ENCODE measurements around the gene RAD18.

GRCh38 chr3:8983591-8983990 lies 20.3 kb upstream of the RAD18 start:
- TF ChIP-seq PKNOX1 (IDR thresholded peaks at IDR 0.05) (no peak), HCFC1 (IDR thresholded peaks at IDR 0.05; ENCODE audit: low read depth, low read length) (no peak), NKRF (IDR thresholded peaks at IDR 0.05; ENCODE audit: borderline replicate concordance) (no peak), ZNF24 (IDR thresholded peaks at IDR 0.05) (no peak), E4F1 (CRISPR knock-in tag; IDR thresholded peaks at IDR 0.05; ENCODE audit: borderline replicate concordance) (no peak), ZNF175 (CRISPR knock-in tag; IDR thresholded peaks at IDR 0.05; ENCODE audit: low read depth) (no peak), HDAC2 (IDR thresholded peaks at IDR 0.05) (no peak), ZNF639 (CRISPR knock-in tag; conservative IDR thresholded peaks at IDR 0.05 in 1 of 2, IDR thresholded peaks at IDR 0.05 in 1 of 2) (no peak), E2F5 (CRISPR knock-in tag; IDR thresholded peaks at IDR 0.05) (no peak), LARP7 (IDR thresholded peaks at IDR 0.05) (no peak), JUND (IDR thresholded peaks at IDR 0.05; ENCODE audit: borderline replicate concordance, low read depth, low read length) (no peak), JUND (tag; IDR thresholded peaks at IDR 0.05; ENCODE audit: borderline replicate concordance, low read depth, low read length) (no peak), TRIM28 (IDR thresholded peaks at IDR 0.05) (no peak), CTCF (IDR thresholded peaks at IDR 0.05 in 2 of 3, conservative IDR thresholded peaks at IDR 0.05 in 1 of 3; ENCODE audit: insufficient read depth in 2 of 3, low read depth in 1 of 3, low read length in 3 of 3) (no peak)
